Renal pelvis (tissue), 4 donors: Measurements from ENCODE around the gene TRPM3. TPM values are rescaled to one million over a fixed set of nuclear protein-coding genes. Genes with fewer than 3 reads are reported as not detected.

ENCODE experiments used
- DNase-seq: peaks from one replicate; pipeline ENCODE4 v3.0.0-alpha.2; 2013
- polyA plus RNA-seq, 3 donors: library from polyadenylated mRNA; unstranded; fragments of 120-200 nt; gene quantifications; one replicate each; pipeline ENCODE4 v1.2.1, GENCODE V29; 2013; ENCODE audit not compliant: insufficient read length in 3 of 3

The TRPM3 gene
- polyA plus RNA-seq, 3 donors = 11.2 to 17.9 (median 16.3) TPM

- DNase-seq = no peak
Observed at GRCh38 chr9:70949239-70949638, 172.2 kb downstream of the TRPM3 start.

GRCh38 chr9:70948744-70949143, 172.7 kb downstream of the TRPM3 start:
- no peak for DNase-seq

DNA sequence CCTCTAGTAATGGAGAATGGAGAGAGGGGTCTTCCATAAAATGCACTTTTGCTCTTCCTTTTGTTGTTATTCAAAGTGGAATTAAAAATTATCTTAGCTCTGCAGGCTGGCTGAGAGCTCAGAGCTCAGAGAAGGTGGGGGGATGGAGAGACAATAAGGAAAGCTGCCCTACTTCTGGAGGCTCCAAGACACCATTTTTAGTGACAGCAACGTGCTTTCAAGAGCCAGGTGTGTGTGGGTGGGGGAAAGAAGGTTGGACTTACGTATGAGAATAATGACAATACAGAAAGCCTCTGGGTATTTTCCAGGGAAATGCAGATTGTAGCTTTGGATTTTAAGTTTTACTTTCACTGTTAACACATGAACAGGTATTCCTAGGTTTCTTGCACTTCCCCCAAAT, 173.9 kb downstream of the TRPM3 start:
- DNase-seq = no peak

DNA sequence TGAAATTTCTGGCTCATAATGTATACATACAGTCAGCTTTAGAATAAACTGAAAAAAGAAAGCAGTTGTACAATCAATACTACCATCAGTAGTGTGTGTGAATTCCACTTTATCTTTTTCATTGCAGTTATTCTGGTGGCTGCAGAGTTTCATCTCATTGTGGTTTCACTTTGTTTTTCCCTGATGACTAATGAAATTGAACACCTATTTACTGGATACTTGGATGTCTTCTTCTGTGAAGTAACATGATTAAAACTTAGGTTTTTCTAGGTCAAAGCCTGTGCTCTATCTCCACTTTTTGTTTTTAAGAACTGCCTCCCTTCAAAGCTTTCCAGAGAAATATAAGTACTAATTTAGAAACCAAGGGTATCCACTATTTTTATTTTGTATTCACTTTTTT, 174.3 kb downstream of the TRPM3 start:
- DNase-seq = no peak

DNA sequence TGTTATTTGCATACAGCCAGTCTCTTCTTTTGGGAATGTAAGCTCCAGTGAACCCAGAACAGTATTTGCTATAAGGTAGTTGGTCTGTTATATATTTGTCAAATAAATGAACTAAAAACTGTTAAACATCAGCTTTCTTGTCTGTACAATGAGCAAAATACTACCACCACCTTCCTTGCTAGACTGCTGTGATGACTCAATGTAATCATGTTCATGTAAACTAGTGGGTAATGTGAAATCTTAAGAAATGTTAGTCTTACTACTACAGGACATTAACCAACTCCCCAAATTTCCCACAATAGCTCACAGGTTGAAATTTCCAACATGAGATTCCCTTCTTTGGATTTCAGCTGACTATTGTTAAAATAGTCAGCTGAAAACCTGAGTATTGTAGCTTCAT, 176.1 kb downstream of the TRPM3 start:
- DNase-seq = no peak

DNA sequence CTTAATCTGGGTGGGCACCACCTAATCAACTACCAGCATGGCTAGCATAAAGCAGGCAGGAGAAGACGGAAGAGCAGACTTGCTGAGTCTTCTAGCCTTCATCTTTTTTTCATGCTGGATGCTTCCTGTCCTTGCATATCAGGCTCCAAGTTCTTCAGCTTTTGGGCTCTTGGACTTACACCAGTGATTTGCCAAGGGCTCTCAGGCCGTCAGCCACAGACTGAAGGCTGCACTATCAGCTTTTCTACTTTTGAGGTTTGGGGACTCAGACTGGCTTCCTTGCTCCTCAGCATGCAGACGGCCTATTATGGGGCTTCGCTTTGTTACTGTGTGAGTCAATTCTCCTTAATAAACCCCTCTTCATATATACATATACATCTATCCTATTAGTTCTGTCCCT, 180.2 kb downstream of the TRPM3 start:
- DNase-seq = no peak

DNA sequence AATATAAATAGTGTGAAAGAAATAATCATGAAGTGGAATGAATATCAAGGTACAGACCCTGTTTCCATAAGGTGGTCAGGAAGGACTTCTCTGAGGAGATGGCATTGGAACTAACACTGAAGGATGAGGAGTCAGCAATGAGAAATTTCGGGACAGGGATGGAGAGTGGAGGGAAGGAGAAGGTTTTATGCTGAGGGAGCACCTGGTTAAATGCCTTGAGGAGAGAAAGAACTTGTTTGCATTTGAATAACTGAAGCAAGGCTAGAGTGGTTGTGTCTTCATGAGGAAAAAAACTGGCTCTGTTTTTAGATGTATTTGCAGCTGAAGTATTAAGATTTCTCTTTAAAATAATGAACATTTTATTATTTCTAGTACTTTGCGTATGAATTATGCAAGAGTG, 180.8 kb downstream of the TRPM3 start:
- no peak for DNase-seq

GRCh38 chr9:70936536-70936935, 184.9 kb downstream of the TRPM3 start:
- DNase-seq = no peak

DNA sequence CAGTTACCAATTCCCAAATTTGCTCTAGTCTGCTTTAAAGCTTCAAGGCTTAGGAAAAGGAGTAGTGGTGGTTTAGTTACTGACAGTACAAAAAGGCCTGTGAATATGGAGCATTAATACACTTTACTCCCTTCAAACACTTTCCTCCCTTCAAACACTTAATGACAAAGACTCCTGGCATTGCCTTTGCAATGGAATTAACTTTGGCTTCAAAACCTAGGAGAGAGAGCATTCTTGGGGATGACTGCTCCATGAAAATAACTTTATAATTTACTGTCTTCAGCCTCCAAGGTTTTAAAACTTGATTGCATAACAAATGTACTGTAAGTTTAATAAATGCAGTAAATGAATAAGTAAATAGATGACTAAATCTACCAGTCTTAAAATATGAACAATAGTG, 185.6 kb downstream of the TRPM3 start:
- no peak for DNase-seq

GRCh38 chr9:70934642-70935041, 186.8 kb downstream of the TRPM3 start:
- DNase-seq = no peak

DNA sequence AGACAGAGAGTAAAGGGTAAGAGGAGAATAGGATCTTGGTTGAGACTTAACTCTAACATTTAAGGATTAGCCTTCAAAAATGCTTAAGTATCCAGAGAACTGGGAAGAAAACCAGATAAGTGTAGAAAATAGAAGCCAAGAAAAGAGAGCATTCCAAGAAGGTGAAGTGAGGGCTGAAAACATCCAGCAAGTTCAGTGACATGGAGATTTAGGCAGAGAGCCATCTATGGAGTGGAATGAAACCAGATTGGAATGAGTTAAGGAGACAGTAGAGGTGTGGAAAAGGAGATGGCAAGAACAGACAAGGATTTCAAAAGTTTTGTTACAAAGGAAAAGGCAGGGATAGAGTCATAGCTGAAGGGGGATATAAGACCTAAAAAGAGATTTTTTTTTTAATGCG, 188.1 kb downstream of the TRPM3 start:
- no peak for DNase-seq

DNA sequence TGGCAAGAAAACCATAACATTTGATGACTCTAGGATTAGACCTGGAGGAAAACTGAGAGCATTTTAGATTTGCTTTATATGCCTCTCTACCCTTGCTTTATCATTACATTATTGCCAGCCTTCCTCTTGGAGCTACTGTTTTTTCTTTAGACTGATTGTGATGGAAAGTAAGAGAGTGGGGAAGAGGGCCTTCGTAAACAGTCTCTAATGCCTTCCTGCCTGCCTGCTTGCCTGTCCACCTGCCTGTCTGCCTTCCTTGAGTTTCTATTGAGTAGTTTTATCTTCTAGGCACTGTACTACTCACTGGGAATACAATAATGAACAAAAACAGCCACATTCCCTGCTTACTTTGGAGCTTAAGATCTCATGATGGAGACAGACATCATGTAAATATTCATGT, 189.3 kb downstream of the TRPM3 start:
- no peak for DNase-seq

DNA sequence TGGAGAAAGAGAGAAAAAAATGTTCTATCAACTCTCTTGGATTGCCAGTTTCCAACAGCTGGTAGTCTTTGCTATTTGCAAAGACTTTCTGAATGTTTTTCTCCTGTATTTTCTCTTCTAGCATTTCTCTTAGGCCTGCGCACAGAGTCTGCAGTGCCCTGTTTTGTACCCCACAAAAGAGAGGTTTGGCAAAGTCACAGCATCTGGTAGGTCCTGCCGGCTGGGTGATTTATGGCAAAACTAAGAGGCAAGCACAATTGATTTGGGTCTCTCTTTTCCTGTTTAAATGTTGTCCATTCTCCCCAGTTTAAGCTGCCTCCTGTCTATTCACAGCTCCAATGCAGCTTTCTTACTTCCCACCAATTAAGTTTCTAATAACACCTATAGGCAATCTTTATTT, 193.9 kb downstream of the TRPM3 start:
- no peak for DNase-seq

GRCh38 chr9:70924895-70925547, 196.4 kb downstream of the TRPM3 start:
- peak; percentile 59 for DNase-seq

DNA sequence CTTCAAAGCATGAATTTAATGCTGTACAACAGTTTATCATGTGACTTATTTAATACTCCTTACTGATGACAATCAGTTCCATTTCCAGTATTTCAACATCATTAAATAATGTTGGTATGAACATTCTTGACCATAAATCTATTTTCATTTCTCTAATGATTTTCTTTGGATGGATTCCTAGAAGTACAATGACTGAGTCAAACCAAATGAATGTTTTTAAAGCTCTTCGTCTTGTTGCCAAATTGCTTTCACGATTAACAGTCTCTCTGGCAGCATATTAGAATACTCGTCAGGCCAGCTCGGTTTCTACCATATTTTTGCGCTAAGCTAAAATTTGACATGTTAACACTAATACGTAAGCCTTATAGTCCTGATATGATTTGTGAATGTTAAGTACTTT, 197.0 kb downstream of the TRPM3 start:
- DNase-seq = peak; percentile 38

DNA sequence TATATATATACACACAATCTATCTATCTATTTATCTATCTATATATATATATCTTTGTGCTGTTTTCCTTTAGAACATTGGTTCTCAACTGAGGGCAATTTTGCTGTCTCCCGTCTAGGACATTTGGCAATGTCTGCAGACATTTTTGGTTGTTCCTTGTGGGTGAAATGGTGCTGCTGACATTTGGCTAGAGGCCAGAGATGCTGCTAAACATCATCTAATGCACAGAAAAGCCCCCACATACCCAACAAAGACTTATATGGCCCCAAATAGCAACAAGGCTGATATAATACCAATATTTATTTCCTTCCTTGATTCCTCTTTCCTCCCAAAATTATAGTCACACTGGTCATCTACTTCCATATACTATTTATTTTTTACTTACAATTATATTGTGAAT, 197.5 kb downstream of the TRPM3 start:
- no peak for DNase-seq

- DNase-seq = no peak
Observed at GRCh38 chr9:70921136-70921535, 200.3 kb downstream of the TRPM3 start.

- no peak for DNase-seq
Observed at GRCh38 chr9:70917277-70917676, 204.1 kb downstream of the TRPM3 start.

- DNase-seq = no peak
Observed at GRCh38 chr9:70911791-70912190, 209.6 kb downstream of the TRPM3 start.

GRCh38 chr9:70910598-70910997, 210.8 kb downstream of the TRPM3 start:
- no peak for DNase-seq

DNA sequence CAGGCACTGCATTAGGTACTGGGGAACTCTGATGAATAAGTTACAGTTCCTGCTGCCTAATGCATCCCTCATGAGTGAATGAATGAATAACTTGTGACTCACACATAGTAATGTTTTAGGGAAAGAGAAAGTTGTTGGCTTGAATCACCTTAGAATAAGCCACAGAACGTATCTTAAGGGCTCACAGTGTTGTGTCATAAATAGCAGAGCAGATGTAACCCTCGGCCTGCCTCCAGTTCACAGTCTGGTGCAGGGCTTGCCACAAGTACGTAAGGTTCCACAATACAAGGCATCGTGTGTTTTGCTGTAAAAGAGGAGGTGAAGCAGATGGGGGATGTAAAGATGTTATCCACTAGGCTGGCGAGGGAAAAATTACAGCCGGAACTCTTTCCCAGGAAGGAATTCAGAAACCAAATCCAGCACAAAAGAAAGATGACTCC, 218.7 kb downstream of the TRPM3 start:
- peak; percentile 16 for DNase-seq

GRCh38 chr9:70902171-70902570, 219.2 kb downstream of the TRPM3 start:
- no peak for DNase-seq

GRCh38 chr9:70901746-70902145, 219.7 kb downstream of the TRPM3 start:
- no peak for DNase-seq

GRCh38 chr9:70901013-70901412, 220.4 kb downstream of the TRPM3 start:
- DNase-seq = no peak
